CD14-positive monocyte (primary cell): ENCODE measurements around the gene VPS39. TPM values are rescaled to one million over a fixed set of nuclear protein-coding genes. Genes with fewer than 3 reads are reported as not detected.

Experiments
- DNase-seq, 3 donors: peaks; one replicate each; pipeline ENCODE4 v3.0.0-alpha.2; 2011 to 2022
- H2AFZ ChIP-seq: 2 replicates; pipeline ENCODE4 v1.6.0; 2012; ENCODE audit warnings: mild to moderate bottlenecking, low read depth, low read length, inconsistent platforms; ENCODE audit not compliant: insufficient read depth, poor library complexity, severe bottlenecking
- H3K27ac ChIP-seq, 2 donors: 1 replicate in 1 of 2; 2 replicates in 1 of 2; pipeline ENCODE4 v1.5.1; 2012 to 2013; ENCODE audit warnings: low read length in 2 of 2, control low read depth in 1 of 2, inconsistent platforms in 1 of 2, low read depth in 1 of 2, mild to moderate bottlenecking in 1 of 2
- H3K27me3 ChIP-seq, 2 donors: one replicate each; pipeline versions ENCODE4 v1.6.0 to v1.6.1; 2011 to 2013; ENCODE audit warnings: low read length in 2 of 2; ENCODE audit not compliant: control insufficient read depth in 2 of 2, insufficient read depth in 2 of 2
- H3K36me3 ChIP-seq, 2 donors: replicated peaks in 1 of 2; 1 replicate in 1 of 2; 2 replicates in 1 of 2; pipeline versions ENCODE4 v1.5.1 to v1.6.1; 2012 to 2013; ENCODE audit warnings: low read length in 2 of 2, control low read depth in 1 of 2, inconsistent platforms in 1 of 2, mild to moderate bottlenecking in 1 of 2; ENCODE audit not compliant: insufficient read depth in 2 of 2, control insufficient read depth in 1 of 2
- H3K4me1 ChIP-seq, 2 donors: 1 replicate in 1 of 2; 2 replicates in 1 of 2; pipeline versions ENCODE4 v1.5.1 to v1.6.1; 2012 to 2013; ENCODE audit warnings: low read length in 2 of 2, control low read depth in 1 of 2, inconsistent platforms in 1 of 2, mild to moderate bottlenecking in 1 of 2, moderate library complexity in 1 of 2; ENCODE audit not compliant: insufficient read depth in 2 of 2, control insufficient read depth in 1 of 2
- H3K4me2 ChIP-seq: replicated peaks from 2 replicates; pipeline ENCODE3; 2012; ENCODE audit warnings: low read length, moderate library complexity, mild to moderate bottlenecking; ENCODE audit not compliant: poor library complexity, severe bottlenecking; ENCODE audit errors: extremely low read depth
- H3K4me3 ChIP-seq, 3 experiments: fragments of 200-600 bp in 1 of 3; sonication (generic) in 1 of 3; replicated peaks in 1 of 3; 1 replicate in 2 of 3; 2 replicates in 1 of 3; pipeline ENCODE4 v1.5.1; 2011 to 2013; ENCODE audit warnings: low read length in 3 of 3, mild to moderate bottlenecking in 3 of 3, control low read depth in 2 of 3, low read depth in 2 of 3, inconsistent platforms in 1 of 3, moderate library complexity in 1 of 3
- H3K79me2 ChIP-seq: 2 replicates; pipeline ENCODE4 v1.6.0; 2012; ENCODE audit warnings: mild to moderate bottlenecking, control low read depth, inconsistent platforms, low read length, moderate library complexity; ENCODE audit not compliant: insufficient read depth
- H3K9ac ChIP-seq: 2 replicates; pipeline ENCODE4 v1.6.0; 2017; ENCODE audit warnings: low read length, mild to moderate bottlenecking; ENCODE audit not compliant: insufficient read depth, poor library complexity, severe bottlenecking
- H3K9me3 ChIP-seq, 2 donors: replicated peaks in 1 of 2; 1 replicate in 1 of 2; 2 replicates in 1 of 2; pipeline versions ENCODE4 v1.5.1 to v1.6.1; 2012 to 2013; ENCODE audit warnings: low read length in 2 of 2, control low read depth in 1 of 2; ENCODE audit not compliant: control insufficient read depth in 1 of 2, insufficient read depth in 1 of 2
- H4K20me1 ChIP-seq: 2 replicates; pipeline ENCODE4 v1.6.0; 2012; ENCODE audit warnings: mild to moderate bottlenecking, low read length, control low read depth, moderate library complexity; ENCODE audit not compliant: insufficient read depth
- H3K27ac Mint-ChIP-seq, 7 donors: one replicate each; pipeline ENCODE4 v1.8.0; 2020; ENCODE audit warnings: mild to moderate bottlenecking in 7 of 7, mixed read lengths in 7 of 7, moderate library complexity in 6 of 7, inconsistent platforms in 2 of 7
- H3K27me3 Mint-ChIP-seq, 3 donors: one replicate each; pipeline ENCODE4 v1.8.0; 2021 to 2022; ENCODE audit warnings: low read depth in 3 of 3, mild to moderate bottlenecking in 3 of 3, mixed read lengths in 3 of 3, moderate library complexity in 3 of 3, inconsistent platforms in 1 of 3
- H3K36me3 Mint-ChIP-seq, 2 donors: one replicate each; pipeline ENCODE4 v1.8.0; 2020; ENCODE audit warnings: mixed read lengths in 2 of 2, inconsistent platforms in 1 of 2, mild to moderate bottlenecking in 1 of 2
- H3K4me1 Mint-ChIP-seq: one replicate; pipeline ENCODE4 v1.8.0; 2020; ENCODE audit warnings: mild to moderate bottlenecking, mixed read lengths
- H3K4me3 Mint-ChIP-seq, 2 donors: one replicate each; pipeline ENCODE4 v1.8.0; 2020; ENCODE audit warnings: mild to moderate bottlenecking in 2 of 2, mixed read lengths in 2 of 2, moderate library complexity in 1 of 2
- H3K9me3 Mint-ChIP-seq, 7 donors: one replicate each; pipeline ENCODE4 v1.8.0; 2020 to 2022; ENCODE audit warnings: mixed read lengths in 7 of 7, mild to moderate bottlenecking in 6 of 7, moderate library complexity in 6 of 7, inconsistent platforms in 2 of 7
- CTCF ChIP-seq: fragments of 200-600 bp; IDR thresholded peaks from one replicate; pipeline ENCODE4 v1.8.0; 2022; ENCODE audit warnings: antibody characterized with exemption, mild to moderate bottlenecking
- WGBS: methylation state at CpG from one replicate; pipeline ENCODE4 v1.1.5; 2013; ENCODE audit warnings: missing lambda C conversion rate; ENCODE audit not compliant: insufficient coverage; 5-methylcytosine and 5-hydroxymethylcytosine counted together
- intact Hi-C, 2 donors: fragments of 100-400 bp; cut with micrococcal nuclease; formaldehyde crosslinking; loops; one replicate each; pipeline versions ENCODE4 v1.15.0 to v1.15.1; 2023
- polyA plus RNA-seq, 3 donors: library from polyadenylated mRNA; depleted of rRNA in 1 of 3; unstranded in 2 of 3; stranded (reverse) in 1 of 3; fragments of 300-500 nt in 2 of 3; fragments of >200 nt in 1 of 3; fragmentation: Illumina TruSeq in 2 of 3; gene quantifications; 1 replicate in 2 of 3; 2 replicates in 1 of 3; pipeline ENCODE4 v1.2.3, GENCODE V29; 2012 to 2021

VPS39 gene
- polyA plus RNA-seq, 3 donors, result 16.8 to 102 (median 25.8) TPM

- H3K4me1 ChIP-seq, result no peaks in the 10 kb centered on the region
- H3K9me3 ChIP-seq, result no peaks in the 10 kb centered on the region
- TF ChIP-seq CTCF, result no peak
- H3K4me2 ChIP-seq, result no peak overlapping the region
- Mint-ChIP-seq H3K27me3 (peaks cover 0 to 2% (median 0%) of the 10 kb centered on the region in 3 donors), H3K4me1 (peaks cover 2% of the 10 kb centered on the region), H3K36me3 (peaks cover 54 to 90% of the 10 kb centered on the region in 2 donors), H3K9me3 (peaks cover 0 to 4% (median 1%) of the 10 kb centered on the region in 7 donors), H3K27ac (no peak overlapping the region), H3K4me3 (no peak overlapping the region)
- no peak overlapping the region for H3K27ac ChIP-seq
- DNase-seq, result no peak
- H4K20me1 ChIP-seq, result peaks cover 30% of the 10 kb centered on the region
- WGBS, result no CpG with 5 or more reads among the region's 3 CpGs
- intact Hi-C loops, result no loop called here
- no peak overlapping the region for H3K4me3 ChIP-seq
- H3K36me3 ChIP-seq, result peaks cover 49 to 76% of the 10 kb centered on the region in 2 donors
- H3K27me3 ChIP-seq, result no peaks in the 10 kb centered on the region
- peaks cover 39% of the 10 kb centered on the region for H3K79me2 ChIP-seq
- no peak overlapping the region for H3K9ac ChIP-seq
- no peak overlapping the region for H2AFZ ChIP-seq
Measured at GRCh38 chr15:42193383-42193782, 14.7 kb downstream of the VPS39 start.

- H3K36me3 ChIP-seq, result peaks cover 52 to 79% of the 10 kb centered on the region in 2 donors
- H3K9me3 Mint-ChIP-seq, result peaks cover 0 to 2% (median 0%) of the 10 kb centered on the region in 7 donors
- no peak overlapping the region for H3K9ac ChIP-seq
- no peak for TF ChIP-seq CTCF
- no peak overlapping the region for H3K4me3 Mint-ChIP-seq
- intact Hi-C loops, result no loop called here
- no peaks in the 10 kb centered on the region for H3K9me3 ChIP-seq
- H3K36me3 Mint-ChIP-seq, result peaks cover 61 to 90% of the 10 kb centered on the region in 2 donors
- peaks cover 29% of the 10 kb centered on the region for H3K79me2 ChIP-seq
- H3K4me2 ChIP-seq, result no peak overlapping the region
- peaks cover 25% of the 10 kb centered on the region for H4K20me1 ChIP-seq
- no peak overlapping the region for H3K27ac Mint-ChIP-seq
- H3K27me3 ChIP-seq, result no peaks in the 10 kb centered on the region
- H3K4me3 ChIP-seq, result no peak overlapping the region
- no peaks in the 10 kb centered on the region for H3K27me3 Mint-ChIP-seq
- no peak for DNase-seq
- H3K4me1 Mint-ChIP-seq, result peaks cover 2% of the 10 kb centered on the region
- whole genome bisulfite sequencing, result 100% methylated on average over 4 of the region's 8 CpGs
- no peaks in the 10 kb centered on the region for H3K4me1 ChIP-seq
- H2AFZ ChIP-seq, result no peak overlapping the region
- no peak overlapping the region for H3K27ac ChIP-seq
Measured at GRCh38 chr15:42191610-42192346, 16.3 kb downstream of the VPS39 start.
